Skin epidermis (tissue), 12 donors: ENCODE measurements around the gene SQSTM1.
"Not testable (repeated sequence)": the region's sequence is repeated elsewhere in the genome, so short reads cannot be mapped to it uniquely, and the experiment has no call there.

Source experiments
- H3K27ac ChIP-seq, 21 experiments: fragments of 200-600 bp; sonication (generic) in 11 of 21; one replicate each; pipeline ENCODE4 v1.5.0; 2020; ENCODE audit warnings: mild to moderate bottlenecking in 3 of 21, inconsistent platforms in 2 of 21, moderate library complexity in 2 of 21
- H3K4me3 ChIP-seq, 7 experiments: fragments of 200-600 bp; sonication (generic) in 2 of 7; one replicate each; pipeline ENCODE4 v1.5.0; 2020; ENCODE audit warnings: inconsistent platforms in 2 of 7, mild to moderate bottlenecking in 2 of 7, moderate library complexity in 1 of 7

The SQSTM1 gene

DNA sequence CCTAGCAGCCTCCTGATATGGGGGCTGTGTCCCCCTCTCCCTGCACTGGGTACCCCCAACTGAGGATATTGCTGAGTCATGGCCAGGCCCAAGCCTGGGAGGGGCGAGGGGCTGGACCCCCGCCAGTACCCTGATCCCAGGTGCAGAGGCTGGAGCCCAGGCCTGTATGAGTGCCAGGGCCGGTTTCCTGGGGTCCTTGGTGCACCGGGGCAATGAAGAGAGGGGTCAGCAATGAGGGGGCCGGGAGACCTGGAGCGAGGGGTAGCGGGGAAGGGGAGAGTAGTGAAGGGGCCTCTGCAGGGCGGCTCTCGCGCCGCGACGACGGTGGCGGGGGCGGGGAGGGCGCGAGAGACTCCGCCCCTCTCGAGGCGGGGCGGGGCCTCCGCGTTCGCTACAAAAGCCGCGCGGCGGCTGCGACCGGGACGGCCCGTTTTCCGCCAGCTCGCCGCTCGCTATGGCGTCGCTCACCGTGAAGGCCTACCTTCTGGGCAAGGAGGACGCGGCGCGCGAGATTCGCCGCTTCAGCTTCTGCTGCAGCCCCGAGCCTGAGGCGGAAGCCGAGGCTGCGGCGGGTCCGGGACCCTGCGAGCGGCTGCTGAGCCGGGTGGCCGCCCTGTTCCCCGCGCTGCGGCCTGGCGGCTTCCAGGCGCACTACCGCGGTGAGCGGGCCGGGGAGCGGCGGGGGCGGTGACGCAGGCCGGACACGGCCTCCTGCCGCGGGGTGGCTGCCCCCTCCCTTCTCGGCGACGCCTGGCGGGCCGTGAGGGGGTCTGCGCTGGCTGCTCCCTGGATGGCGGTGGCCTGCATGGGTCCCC is at the start of gene SQSTM1:
Gene SQSTM1 (plus strand): TSS at position 423 of the 815 bp plus-strand sequence. CDS start 32 bp downstream, at position 455.
- Histone ChIP-seq H3K4me3 (peak within 1 kb of the TSS; percentile 64 to 100 (median 99)), H3K27ac (peak within 1 kb of the TSS; percentile 88 to 100 (median 97))

DNA sequence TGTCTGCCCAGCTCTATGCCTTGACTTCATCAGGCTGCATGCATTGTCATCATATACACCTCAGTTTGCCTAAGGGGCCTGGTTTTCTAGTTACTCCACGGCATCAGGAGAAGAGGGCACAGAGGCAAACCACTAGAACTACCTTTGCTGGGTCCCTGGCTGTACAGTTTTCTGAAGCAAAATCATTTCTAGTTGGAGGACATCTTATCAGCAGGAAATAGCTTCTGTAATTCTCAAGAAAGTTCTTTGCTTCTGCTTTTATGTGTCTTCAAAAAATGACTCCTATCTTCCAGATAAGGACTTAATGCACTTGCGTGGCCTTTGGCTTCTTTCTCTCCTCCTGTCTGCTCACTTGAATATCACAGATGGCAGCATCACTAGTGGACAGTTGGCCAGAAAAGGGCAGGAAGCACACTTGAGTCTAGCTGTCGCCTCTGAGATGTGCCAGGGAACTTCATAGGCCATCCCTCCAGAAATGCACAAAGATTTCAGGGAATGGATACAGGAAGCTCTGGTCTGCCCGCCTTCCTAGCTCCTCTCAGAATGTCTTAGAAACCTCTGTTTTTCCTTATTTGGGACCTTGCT is 49.3 kb upstream of the SQSTM1 start:
- no peak overlapping the region for H3K27ac ChIP-seq
- H3K4me3 ChIP-seq = no peak overlapping the region

DNA sequence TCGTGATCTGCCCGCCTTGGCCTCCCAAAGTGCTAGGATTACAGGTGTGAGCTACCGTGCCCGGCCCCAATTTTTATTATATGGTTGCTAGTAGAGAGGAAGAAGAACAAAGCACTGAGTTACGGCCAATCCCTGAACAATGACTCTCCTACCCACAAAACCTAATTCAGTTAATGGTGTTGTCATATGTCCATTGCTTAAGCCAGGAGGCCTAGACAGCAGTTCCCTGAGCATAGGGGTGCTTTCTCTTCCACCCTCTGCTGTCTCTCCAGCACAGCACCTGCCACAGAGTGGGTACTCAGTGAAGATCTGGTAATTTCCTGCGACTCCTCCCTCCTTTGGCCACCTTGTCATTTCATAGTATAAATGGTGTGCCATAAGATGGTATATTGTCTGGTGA is 48.4 kb upstream of the SQSTM1 start:
- H3K4me3 ChIP-seq = no peak overlapping the region
- no peak overlapping the region for H3K27ac ChIP-seq

DNA sequence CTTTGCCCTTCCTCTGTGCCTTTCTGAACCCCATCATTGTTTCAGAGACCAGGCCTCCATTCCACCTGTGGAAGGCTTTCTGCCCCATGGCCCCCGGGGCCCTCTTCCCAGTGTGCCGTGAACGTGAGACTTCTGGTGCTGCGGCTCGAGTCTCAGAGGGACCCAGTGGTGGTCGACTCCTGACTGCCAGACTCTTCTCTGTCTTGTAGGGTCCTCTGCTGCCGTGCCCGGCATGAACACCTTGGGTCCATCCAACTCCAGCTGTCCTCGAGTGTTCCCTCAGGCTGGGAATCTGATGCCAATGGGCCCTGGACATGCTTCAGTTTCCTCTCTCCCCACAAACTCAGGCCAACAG is 47.0 kb upstream of the SQSTM1 start:
- no peak overlapping the region for H3K27ac ChIP-seq
- no peak overlapping the region for H3K4me3 ChIP-seq

DNA sequence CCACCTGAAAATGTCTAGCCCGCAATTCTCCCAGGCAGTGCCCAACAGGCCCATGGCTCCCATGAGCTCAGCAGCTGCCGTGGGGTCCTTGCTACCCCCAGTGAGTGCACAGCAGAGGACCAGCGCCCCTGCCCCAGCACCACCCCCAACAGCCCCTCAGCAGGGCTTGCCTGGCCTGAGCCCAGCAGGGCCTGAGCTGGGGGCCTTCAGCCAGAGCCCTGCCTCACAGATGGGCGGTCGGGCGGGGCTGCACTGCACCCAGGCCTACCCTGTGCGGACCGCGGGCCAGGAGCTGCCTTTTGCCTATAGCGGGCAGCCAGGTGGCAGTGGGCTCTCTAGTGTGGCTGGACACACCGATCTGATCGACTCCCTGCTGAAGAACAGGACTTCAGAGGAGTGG is 46.3 kb upstream of the SQSTM1 start:
- Histone ChIP-seq H3K27ac (no peak overlapping the region), H3K4me3 (no peak overlapping the region)

DNA sequence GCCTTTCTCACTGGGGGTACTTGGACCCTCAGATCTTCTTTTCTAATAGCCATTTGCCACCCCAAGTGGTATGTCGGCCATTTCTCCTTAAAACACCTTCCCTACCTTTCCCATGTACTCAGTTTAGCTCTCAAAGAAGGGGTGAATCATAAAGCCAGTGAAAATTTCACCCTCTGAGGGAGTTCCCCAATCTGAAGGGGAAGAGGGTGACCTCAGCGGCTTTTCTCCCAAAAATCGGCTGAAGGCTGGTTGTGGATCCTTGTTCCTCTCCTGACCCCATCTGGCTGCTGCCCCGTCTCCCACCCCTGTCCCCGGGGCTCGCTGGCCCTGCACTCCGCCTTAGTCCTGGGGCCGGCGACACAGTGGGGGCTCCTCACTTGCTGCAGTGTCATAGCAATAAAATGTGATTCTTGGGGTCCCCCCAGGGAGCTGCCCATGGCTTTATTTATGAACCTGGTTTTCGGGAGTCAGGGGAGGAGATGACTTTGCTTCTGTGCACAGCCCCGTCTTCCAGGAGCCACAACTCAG is 44.2 kb upstream of the SQSTM1 start:
- H3K27ac ChIP-seq = no peak overlapping the region
- H3K4me3 ChIP-seq = no peak overlapping the region

DNA sequence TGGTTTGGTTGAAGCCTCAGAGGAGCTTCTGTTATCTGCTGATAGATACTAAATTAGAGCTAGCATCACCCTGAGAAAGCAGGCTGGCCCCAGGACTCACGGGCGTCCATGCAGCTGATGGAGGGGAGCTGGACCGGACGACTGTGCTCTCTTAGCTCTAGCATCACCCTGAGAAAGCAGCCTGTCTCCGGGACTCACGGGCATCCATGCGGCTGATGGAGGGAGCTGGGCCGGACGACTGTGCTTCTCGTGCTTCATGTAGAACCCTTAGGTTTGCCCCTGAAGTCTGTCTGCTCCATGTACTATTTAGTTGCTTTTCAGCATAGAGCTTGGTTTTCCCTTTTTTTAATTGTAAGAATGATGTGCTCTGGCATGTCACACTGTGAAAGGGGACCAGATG is 43.2 kb upstream of the SQSTM1 start:
- H3K27ac ChIP-seq = no peak overlapping the region
- H3K4me3 ChIP-seq = no peak overlapping the region

DNA sequence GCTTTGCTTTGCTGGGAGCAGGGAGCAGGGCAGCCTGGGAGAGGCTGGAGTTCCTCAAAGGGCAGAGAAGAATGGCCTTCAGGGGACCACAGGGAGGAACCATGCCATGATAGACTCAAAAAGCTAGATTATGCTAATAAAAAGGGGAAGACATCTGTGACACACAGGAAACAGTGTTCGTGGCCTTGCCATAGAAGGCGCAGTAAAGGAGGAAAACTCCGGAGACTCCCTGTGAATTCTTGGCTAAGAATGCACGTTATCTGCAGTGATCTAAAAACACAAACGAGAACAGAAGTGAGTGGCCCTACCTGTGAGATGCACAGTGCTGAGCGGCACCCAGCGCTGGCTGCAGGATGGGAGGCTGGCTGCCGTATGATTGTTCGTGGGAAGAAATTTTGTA is 42.8 kb upstream of the SQSTM1 start:
- H3K4me3 ChIP-seq = no peak overlapping the region
- H3K27ac ChIP-seq = no peak overlapping the region

DNA sequence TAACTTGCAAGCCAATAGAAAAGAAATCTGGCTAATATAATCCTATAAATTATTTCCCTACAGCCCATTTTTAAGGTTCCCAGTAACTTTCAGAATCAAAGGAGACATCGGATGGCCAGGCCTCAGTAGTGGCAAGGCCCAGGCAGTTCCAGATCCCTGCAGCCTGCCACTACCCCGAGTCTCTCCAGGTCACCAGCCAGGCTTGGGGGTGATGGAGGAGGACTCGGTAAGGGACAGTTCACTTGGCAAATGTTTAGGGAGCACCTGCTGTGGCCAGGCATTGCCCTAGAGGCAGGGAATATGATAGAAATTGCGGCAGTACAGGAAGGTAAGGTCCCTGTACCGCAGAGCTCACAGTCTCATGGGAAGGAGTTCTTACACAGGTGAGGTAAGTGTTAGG is 42.1 kb upstream of the SQSTM1 start:
- no peak overlapping the region for H3K27ac ChIP-seq
- no peak overlapping the region for H3K4me3 ChIP-seq

DNA sequence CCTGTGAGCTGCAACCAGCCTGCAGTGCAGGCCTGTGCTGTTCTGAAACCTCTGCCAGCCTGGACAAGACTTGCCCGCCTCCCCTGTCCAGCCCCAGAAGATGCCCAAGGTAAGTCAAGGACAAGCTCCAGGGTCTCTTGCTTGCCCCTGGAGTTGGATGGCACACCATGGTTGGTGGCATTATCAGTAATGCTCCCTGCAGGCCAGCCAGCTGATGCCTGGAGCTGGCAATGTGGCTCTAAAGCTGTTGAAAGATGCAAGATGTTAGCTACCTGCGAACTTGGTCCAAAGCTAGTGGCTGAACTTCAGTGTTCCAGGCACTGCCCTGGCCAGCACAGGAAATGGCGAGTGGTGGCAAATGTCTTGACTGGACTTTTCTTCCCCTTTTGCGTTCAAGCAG is 40.9 kb upstream of the SQSTM1 start:
- Histone ChIP-seq H3K4me3 (no peak overlapping the region), H3K27ac (no peak overlapping the region)

DNA sequence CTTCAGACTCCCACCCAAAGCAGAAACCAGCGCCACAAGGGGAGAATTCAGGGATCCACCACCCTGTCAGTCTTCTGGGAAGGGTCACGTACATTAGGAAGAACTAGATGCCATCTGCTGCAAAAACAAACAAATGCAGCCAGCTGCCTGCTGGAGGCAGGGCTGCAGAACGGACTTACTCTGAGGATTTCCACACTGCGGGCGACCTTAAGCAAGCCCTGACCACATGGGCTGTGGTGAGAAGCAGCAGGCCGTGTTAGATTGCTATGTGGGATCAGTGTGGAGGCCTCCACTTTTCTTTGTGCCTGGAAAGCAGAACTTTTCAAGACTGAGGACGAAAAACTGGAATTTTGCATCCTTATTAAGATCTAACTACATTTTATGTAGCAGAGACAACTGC is 40.3 kb upstream of the SQSTM1 start:
- no peak overlapping the region for H3K27ac ChIP-seq
- no peak overlapping the region for H3K4me3 ChIP-seq

DNA sequence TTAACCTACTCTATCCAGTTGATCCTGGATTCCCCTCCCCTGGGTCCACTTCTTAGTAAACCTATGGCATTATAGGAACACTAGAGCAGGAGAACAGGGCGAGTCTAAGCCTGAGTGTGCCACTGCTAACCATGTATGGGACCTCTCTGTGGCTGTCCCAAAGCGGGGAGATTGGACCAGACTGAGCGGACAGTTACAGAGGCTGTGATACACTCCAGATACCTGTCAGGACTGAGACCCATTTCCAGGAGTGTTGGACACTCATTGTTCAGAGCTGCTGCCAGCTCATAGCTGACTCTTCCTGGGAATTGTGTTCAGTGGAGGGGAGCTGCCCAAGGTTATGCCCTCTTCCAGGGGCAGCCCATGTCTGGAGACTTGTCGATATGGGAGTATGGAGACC is 38.9 kb upstream of the SQSTM1 start:
- no peak overlapping the region for H3K27ac ChIP-seq
- H3K4me3 ChIP-seq = no peak overlapping the region

DNA sequence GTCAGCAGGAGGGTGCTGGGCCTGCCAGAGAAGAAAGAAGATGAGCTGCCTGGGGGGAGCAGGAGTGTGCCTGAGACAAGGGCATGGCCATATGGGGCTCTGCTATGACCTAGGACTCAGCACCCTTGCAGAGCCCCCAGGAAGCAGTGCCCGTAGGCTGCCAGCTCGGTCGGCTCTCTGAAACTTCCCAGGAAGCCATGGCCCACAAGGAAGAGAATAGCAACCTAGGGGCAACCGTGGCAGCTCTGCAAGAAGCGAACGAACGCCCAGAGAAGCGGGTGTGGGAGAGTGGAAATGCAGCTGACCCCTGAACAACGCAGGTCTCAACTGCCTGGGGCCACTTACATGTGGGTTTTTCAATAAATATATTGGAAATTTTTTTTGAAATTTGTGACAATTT is 37.6 kb upstream of the SQSTM1 start:
- H3K4me3 ChIP-seq = no peak overlapping the region
- H3K27ac ChIP-seq = no peak overlapping the region

DNA sequence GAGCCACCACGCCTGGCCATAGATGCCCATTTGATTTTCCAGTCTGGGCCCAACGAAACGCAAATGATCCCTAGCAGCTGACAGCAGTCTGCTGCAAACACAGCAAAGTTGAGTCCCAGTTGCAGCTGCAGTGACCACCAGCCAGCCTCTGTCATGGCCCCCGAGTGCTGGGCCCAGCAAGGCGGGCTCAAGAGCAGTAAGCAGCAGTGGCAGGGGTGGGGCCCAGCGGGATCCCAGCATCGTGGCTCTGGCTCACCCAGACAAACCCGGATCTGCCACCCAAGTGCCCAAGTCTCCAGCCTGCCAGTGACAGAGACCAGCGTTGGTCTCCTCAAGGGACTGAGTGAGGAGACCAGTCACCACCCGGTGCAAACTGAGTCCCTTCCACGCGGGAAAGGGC is 33.8 kb upstream of the SQSTM1 start:
- H3K27ac ChIP-seq = no peak overlapping the region
- no peak overlapping the region for H3K4me3 ChIP-seq

DNA sequence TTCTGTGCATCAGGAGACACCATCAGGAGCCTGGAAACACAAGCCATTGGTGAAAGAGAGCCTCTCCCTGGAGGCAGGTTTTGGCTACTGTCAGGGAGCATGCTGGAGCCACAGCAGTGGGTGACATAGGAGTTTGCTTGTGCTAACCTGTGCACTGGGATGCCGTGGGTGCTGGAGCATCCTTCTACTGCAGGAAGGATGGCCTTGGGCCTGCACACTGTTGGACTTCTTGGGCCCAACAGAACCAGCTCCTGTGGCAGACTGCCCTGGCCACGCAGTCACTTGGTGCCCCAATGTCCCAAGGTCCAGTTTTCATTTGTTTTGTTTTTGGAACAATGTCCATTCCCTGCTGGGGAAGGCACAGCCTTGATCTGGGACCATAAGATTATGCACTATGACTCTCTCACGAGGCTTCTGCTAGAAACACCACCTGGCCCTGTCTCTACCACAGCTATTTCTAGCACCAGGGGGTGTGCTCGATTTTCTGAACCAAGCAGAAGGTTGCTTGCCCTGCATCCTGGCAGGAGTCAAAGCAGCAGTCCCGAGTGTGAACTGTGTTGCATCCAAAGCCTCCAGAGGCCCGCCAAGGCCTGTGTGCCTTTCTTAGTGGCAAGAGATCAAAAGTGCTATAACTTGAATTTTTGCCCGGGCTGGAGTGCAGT is 32.4 kb upstream of the SQSTM1 start:
- no peak overlapping the region for H3K27ac ChIP-seq
- H3K4me3 ChIP-seq = no peak overlapping the region

DNA sequence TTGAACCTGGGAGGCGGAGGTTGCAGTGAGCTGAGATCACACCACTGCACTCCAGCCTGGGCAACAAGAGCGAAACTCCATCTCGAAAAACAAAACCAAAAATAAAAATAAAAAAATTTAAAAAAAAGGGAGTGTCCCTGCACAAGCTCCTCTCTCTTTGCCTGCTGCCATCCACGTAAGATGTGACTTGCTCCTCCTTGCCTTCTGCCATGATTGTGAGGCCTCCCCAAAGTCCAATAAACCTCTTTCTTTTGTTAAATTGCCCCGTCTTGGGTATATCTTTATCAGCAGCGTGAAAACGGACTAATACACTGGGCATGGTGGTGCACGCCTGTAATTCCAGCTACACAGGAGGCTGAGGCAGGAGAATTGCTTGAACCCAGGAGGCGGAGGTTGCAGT is 31.4 kb upstream of the SQSTM1 start:
- H3K4me3 ChIP-seq = not testable (repeated sequence)

DNA sequence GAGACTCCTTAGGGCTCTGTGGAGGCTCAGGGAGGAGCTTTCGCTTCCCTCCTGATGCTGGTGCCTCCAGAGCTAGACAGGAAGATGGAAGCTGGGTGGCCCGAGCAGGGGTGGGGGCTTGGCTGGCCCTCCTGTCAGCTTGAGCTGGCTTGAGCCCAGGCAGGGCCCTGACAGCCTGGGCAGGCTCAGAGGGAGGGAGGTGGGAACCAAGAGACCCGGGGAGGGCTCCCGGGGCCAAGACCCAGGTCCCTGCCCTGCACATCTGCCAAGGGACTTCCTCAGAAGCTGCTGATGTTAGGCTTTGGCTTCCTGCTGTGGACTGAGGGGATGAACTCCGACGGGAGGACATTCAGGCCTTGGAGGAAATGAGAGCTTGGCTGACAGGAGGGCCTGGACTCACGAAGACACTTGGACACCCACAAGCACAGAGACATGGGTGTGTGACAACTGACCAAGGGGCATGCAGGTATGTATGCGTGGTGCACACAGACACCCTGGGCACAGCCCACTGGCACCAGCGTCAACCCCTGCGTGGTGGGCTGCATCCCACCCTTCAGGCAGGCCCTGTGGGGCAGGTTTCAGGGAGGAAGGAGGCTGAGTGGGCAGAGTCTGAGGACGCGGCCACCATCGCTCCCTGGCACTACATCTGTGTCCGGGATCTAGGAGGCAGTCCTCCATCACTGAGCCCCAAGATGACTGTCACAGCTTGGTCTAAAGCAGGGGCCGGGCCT is 28.7 kb upstream of the SQSTM1 start:
- no peak overlapping the region for H3K4me3 ChIP-seq
- H3K27ac ChIP-seq = peak overlapping the region in 17 of 21 experiments; percentile 22 to 91 (median 76)

More for the DNA sequence above, 31.4 kb upstream of the SQSTM1 start:
- not testable (repeated sequence) for H3K27ac ChIP-seq

DNA sequence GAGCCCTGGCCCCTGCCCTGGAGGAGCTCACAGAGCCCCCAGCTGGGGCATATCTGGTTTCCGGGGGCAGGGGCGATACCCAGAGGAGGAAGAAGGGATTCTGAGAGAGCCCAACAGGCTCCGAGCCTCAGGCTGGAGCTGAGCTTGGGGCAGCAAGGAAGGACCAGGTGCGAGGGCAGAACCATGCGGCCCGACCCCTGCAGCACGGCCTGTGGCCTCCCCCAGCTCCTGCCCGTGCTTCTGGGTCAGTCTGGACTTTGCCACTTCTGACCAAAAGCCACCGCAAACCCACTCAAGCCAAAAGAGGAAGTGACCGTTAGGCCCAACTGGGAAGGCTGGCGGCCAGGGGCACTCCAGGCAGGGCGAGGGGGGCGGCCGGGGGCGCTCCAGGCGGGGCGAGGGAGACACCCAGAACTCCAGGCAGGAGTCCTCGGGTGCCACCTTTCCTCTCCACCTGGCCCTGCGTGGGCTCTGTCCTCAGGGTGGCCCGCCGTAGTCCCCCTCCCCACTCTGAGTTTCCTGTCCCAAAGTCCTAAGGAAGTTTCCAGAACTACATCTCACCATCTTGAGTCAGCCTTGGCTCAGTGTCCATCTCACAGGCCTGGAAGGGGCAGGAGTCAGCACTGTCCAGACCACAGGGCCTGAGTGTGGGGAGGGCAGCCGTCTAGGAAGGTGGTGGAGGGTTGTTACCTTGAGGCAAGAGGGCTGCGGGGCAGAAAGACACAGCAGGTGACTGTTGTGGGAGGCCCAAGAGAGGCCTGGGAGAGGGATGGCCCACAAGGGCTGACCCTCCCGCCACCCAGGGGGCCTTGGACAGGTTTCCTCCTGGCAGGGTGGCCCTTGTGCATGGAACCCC is 27.9 kb upstream of the SQSTM1 start:
- Histone ChIP-seq H3K27ac (peak overlapping the region; percentile 17 to 91 (median 70)), H3K4me3 (no peak overlapping the region)

DNA sequence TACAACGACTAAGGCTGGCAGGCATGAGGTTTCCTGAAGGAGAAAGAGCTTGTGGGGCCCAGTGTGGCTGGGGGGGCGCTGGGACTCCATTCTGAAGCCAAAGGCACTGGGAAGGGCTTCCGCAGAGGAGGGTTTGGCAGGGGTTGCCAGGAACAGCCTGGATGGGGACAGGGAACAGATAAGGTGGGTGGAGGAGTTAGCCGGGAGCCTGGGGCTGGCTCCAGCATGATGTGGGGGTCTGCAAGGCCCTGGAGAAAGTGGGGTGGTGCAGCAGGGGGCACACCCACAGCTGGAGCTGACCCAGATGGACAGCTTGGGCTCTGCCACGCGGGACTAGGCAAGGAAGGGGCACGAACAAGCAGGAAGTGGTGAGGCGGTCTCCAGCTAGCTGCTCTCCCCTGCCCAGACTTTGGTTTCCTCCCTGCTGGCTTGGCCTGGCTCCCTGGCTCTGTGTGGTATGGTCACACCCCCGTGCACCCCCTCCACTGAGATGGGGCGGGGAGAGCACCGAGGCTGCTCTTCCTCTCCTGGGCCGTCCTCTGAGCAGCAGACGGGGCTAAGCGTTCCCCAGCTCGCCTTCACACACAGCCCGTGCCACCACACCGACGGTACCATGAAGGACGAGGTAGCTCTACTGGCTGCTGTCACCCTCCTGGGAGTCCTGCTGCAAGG is 27.1 kb upstream of the SQSTM1 start, which contains the start of gene LTC4S:
Gene LTC4S (plus strand): TSS at position 519 of the 672 bp plus-strand sequence. CDS start 95 bp downstream, at position 614.
- peak within 1 kb of the TSS in 5 of 7 experiments; percentile 18 to 72 (median 58) for H3K4me3 ChIP-seq
- H3K27ac ChIP-seq = peak within 1 kb of the TSS; percentile 24 to 91 (median 72)
